SU-DHL-6 (cell line): Measurements from ENCODE around the gene QTRT2.

Source experiments
- CTCF ChIP-seq: fragments of 200-600 bp; sonication (generic); IDR thresholded peaks from one replicate; pipeline ENCODE4 v1.5.1; 2017; ENCODE audit warnings: antibody characterized with exemption, mild to moderate bottlenecking, low read length, moderate library complexity; ENCODE audit not compliant: insufficient read depth, poor library complexity, severe bottlenecking
- EZH2phosphoT487 ChIP-seq: fragments of 200-600 bp; sonication (generic), shearing (Covaris generic); conservative IDR thresholded peaks from 2 replicates; pipeline ENCODE4 v1.6.1; 2018; ENCODE audit warnings: mild to moderate bottlenecking, antibody characterized with exemption, low read length, moderate library complexity, mixed read lengths

GRCh38 chr3:114035896-114036295, 20.6 kb upstream of the QTRT2 start:
- TF ChIP-seq CTCF: no peak
- no peak for TF ChIP-seq EZH2phosphoT487
